K562 (cell line): ENCODE results near the gene PRF1. TPM values are rescaled to one million over a fixed set of nuclear protein-coding genes. Genes with fewer than 3 reads are reported as not detected.

Experiments
- FOXK1 ChIP-seq: sonication (generic); formaldehyde crosslinking; IDR thresholded peaks from 2 replicates; pipeline ENCODE4 v1.8.0; 2022; ENCODE audit warnings: missing genetic modification reagents, mild to moderate bottlenecking, borderline replicate concordance
- PTRF ChIP-seq: fragments of 450-650 bp; IDR thresholded peaks from 2 replicates; pipeline ENCODE4 v1.6.1; 2016; ENCODE audit warnings: mild to moderate bottlenecking, missing genetic modification characterization, missing compliant biosample characterization
- SREBF2 ChIP-seq: sonication (generic); formaldehyde crosslinking; IDR thresholded peaks from 2 replicates; pipeline ENCODE4 v1.4.0; 2020; ENCODE audit warnings: mild to moderate bottlenecking, missing genetic modification reagents
- ZNF583 ChIP-seq: fragments of 250-450 bp; sonication (Bioruptor Pico); IDR thresholded peaks from 2 replicates; pipeline ENCODE4 v1.4.0; 2020
- polyA plus RNA-seq, 8 experiments: library from polyadenylated mRNA; depleted of rRNA in 4 of 8; stranded (reverse) in 5 of 8; unstranded in 3 of 8; fragments of >200 nt; fragmentation: Nextera tagmentation in 2 of 8; fragmentation: Illumina TruSeq in 1 of 8; extraction: Ambion mirVana in 2 of 8; extraction: Trizol in 1 of 8; gene quantifications; 2 replicates each; pipeline versions ENCODE4 v1.2.1 to v1.2.3, GENCODE V29; 2011 to 2014; ENCODE audit warnings: inconsistent platforms in 1 of 8, missing spikeins in 1 of 8
- total RNA-seq, 7 experiments: library from RNA; depleted of rRNA in 6 of 7; stranded (reverse); fragments of >200 nt in 6 of 7; fragmentation: Illumina TruSeq in 2 of 7; extraction: Trizol in 2 of 7; gene quantifications; 2 replicates each; pipeline versions ENCODE4 v1.2.1 to v1.2.3, GENCODE V29; 2011 to 2021; ENCODE audit warnings: low replicate concordance in 1 of 7
- TF ChIP-seq, protein P1 (sequence below), 2 experiments: fragments of 450-650 bp in 1 of 2; sonication (generic) in 1 of 2; formaldehyde crosslinking in 1 of 2; IDR thresholded peaks; 2 replicates each; pipeline versions ENCODE4 v1.7.1 to v1.9.0; 2016 to 2022; ENCODE audit warnings: inconsistent platforms in 1 of 2, mild to moderate bottlenecking in 1 of 2, missing genetic modification reagents in 1 of 2
- TF ChIP-seq, protein P2 (sequence below): fragments of 450-650 bp; IDR thresholded peaks from 2 replicates; pipeline ENCODE4 v1.6.1; 2016; ENCODE audit warnings: low read depth
- TF ChIP-seq, protein P3 (sequence below): fragments of 450-650 bp; formaldehyde crosslinking; IDR thresholded peaks from 2 replicates; pipeline ENCODE4 v1.4.0; 2020; ENCODE audit warnings: mild to moderate bottlenecking

Gene PRF1
- total and polyA plus RNA-seq, 9 of the 15 experiments (the other 6 are each of a cell fraction or from before 2014, with no cell fraction given): 3.8 to 8.6 (median 6.3) TPM

DNA sequence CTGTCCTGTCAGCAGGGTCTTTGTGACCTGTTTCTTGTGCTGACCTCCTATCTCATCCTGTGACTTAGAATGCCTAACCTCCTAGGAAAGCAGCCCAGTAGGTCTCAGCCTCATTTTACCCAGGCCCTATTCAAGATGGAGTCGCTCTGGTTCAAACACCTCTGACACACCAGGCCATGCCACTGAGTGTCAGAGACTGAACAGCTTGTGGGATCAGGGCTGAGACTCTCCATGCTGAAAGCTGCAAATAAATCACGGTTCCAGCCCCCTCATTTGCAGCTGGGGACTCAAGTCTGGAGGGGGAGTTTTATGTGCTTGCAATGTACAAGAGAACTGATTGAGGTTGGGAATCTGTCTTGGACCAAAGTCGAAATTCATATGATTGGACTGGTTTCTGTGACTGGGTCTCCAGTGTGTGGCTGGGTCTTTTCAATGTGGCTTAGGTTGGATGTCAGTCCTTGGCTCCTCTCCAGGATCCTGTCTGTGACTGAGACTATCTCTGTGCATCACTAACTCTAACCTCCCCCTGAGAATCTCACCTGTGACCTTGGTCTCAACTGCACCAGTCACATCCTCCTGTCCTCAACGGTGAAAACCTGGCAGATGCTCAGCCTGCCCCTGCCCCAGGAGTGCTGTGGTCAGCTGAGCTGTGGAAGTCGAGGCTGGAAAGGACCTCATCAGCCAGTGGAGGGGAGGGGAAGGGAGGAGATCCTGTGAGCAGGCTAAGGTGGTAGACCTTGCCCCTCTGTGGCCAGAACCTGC is 11.7 kb downstream of the PRF1 start (continued):
- TF ChIP-seq, protein P1, sequence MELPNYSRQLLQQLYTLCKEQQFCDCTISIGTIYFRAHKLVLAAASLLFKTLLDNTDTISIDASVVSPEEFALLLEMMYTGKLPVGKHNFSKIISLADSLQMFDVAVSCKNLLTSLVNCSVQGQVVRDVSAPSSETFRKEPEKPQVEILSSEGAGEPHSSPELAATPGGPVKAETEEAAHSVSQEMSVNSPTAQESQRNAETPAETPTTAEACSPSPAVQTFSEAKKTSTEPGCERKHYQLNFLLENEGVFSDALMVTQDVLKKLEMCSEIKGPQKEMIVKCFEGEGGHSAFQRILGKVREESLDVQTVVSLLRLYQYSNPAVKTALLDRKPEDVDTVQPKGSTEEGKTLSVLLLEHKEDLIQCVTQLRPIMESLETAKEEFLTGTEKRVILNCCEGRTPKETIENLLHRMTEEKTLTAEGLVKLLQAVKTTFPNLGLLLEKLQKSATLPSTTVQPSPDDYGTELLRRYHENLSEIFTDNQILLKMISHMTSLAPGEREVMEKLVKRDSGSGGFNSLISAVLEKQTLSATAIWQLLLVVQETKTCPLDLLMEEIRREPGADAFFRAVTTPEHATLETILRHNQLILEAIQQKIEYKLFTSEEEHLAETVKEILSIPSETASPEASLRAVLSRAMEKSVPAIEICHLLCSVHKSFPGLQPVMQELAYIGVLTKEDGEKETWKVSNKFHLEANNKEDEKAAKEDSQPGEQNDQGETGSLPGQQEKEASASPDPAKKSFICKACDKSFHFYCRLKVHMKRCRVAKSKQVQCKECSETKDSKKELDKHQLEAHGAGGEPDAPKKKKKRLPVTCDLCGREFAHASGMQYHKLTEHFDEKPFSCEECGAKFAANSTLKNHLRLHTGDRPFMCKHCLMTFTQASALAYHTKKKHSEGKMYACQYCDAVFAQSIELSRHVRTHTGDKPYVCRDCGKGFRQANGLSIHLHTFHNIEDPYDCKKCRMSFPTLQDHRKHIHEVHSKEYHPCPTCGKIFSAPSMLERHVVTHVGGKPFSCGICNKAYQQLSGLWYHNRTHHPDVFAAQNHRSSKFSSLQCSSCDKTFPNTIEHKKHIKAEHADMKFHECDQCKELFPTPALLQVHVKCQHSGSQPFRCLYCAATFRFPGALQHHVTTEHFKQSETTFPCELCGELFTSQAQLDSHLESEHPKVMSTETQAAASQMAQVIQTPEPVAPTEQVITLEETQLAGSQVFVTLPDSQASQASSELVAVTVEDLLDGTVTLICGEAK (IDR thresholded peaks at IDR 0.05): no peak
- TF ChIP-seq, protein P1 (CRISPR knock-in tag; IDR thresholded peaks at IDR 0.05): no peak
- TF ChIP-seq, protein P2, sequence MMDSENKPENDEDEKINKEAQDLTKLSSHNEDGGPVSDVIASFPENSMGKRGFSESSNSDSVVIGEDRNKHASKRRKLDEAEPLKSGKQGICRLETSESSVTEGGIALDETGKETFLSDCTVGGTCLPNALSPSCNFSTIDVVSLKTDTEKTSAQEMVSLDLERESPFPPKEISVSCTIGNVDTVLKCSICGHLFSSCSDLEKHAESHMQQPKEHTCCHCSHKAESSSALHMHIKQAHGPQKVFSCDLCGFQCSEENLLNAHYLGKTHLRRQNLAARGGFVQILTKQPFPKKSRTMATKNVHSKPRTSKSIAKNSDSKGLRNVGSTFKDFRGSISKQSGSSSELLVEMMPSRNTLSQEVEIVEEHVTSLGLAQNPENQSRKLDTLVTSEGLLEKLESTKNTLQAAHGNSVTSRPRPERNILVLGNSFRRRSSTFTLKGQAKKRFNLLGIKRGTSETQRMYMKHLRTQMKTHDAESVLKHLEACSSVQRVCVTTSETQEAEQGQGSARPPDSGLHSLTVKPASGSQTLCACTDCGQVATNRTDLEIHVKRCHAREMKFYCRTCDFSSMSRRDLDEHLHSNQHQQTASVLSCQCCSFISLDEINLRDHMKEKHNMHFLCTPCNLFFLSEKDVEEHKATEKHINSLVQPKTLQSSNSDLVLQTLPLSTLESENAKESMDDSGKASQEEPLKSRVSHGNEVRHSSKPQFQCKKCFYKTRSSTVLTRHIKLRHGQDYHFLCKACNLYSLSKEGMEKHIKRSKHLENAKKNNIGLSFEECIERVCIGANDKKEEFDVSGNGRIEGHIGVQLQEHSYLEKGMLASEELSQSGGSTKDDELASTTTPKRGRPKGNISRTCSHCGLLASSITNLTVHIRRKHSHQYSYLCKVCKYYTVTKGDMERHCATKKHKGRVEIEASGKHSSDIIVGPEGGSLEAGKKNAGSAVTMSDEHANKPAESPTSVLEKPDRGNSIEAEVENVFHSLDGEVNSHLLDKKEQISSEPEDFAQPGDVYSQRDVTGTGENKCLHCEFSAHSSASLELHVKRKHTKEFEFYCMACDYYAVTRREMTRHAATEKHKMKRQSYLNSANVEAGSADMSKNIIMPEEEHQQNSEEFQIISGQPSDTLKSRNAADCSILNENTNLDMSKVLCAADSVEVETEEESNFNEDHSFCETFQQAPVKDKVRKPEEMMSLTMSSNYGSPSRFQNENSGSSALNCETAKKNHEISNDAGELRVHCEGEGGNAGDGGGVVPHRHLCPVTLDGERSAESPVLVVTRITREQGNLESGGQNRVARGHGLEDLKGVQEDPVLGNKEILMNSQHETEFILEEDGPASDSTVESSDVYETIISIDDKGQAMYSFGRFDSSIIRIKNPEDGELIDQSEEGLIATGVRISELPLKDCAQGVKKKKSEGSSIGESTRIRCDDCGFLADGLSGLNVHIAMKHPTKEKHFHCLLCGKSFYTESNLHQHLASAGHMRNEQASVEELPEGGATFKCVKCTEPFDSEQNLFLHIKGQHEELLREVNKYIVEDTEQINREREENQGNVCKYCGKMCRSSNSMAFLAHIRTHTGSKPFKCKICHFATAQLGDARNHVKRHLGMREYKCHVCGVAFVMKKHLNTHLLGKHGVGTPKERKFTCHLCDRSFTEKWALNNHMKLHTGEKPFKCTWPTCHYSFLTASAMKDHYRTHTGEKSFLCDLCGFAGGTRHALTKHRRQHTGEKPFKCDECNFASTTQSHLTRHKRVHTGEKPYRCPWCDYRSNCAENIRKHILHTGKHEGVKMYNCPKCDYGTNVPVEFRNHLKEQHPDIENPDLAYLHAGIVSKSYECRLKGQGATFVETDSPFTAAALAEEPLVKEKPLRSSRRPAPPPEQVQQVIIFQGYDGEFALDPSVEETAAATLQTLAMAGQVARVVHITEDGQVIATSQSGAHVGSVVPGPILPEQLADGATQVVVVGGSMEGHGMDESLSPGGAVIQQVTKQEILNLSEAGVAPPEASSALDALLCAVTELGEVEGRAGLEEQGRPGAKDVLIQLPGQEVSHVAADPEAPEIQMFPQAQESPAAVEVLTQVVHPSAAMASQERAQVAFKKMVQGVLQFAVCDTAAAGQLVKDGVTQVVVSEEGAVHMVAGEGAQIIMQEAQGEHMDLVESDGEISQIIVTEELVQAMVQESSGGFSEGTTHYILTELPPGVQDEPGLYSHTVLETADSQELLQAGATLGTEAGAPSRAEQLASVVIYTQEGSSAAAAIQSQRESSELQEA: no peak
- TF ChIP-seq, protein P3, sequence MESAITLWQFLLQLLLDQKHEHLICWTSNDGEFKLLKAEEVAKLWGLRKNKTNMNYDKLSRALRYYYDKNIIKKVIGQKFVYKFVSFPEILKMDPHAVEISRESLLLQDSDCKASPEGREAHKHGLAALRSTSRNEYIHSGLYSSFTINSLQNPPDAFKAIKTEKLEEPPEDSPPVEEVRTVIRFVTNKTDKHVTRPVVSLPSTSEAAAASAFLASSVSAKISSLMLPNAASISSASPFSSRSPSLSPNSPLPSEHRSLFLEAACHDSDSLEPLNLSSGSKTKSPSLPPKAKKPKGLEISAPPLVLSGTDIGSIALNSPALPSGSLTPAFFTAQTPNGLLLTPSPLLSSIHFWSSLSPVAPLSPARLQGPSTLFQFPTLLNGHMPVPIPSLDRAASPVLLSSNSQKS (CRISPR knock-in tag): peak; percentile 94
- peak; percentile 98 for TF ChIP-seq PTRF (tag)
- TF ChIP-seq FOXK1: no peak
- peak; percentile 98 for TF ChIP-seq ZNF583 (CRISPR knock-in tag)
- no peak for TF ChIP-seq SREBF2 (CRISPR knock-in tag)
